ENCODE measurements around the gene YIPF6. TPM values are rescaled to one million over a fixed set of nuclear protein-coding genes. Genes with fewer than 3 reads are reported as not detected.

YIPF6 gene
- total and polyA plus RNA-seq, 2 of the 13 experiments (the other 11 are each of a cell fraction or from before 2014, with no cell fraction given), result 37.8 to 43.6 TPM

DNA sequence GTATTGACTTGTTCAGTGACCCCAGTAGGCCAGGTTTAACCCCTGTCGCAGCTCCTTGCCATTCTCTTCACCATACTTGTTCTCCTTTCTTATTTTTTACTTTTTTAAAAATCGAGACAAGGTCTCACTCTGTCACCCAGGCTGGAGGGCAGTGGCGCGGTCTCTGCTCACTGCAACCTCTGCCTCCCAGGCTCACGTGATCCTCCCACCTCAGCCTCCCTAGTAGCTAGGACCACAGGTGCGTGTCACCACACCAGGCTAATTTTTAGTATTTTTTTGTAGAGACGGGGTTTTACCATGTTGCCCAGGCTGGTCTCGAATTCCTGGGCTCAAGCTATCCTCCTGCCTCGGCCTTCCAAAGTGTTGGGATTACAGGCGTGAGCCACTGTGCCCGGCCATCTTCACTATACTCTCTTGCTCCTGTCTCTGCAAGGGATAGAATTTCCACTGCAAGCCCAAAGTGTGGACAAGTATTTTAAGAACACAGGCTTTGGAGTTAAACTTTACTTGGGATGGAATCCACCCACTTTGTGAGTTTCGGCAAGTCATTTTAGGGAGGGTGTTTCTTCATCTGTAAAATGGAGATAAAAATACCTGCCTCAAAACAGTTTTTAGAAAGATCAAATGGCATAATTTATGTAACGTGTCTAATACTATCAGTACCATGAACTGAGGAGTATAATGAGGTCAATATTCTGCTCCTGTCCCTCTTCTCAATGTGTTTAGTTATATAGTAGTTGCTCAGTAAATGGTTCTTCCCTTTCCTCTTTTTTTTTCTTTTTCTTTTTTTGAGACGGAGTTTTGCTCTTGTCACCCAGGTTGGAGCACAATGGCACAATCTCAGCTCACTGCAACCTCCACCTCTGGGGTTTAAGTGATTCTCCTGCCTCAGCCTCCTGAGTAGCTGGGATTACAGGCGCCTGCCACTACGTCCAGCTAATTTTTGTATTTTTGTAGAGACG is 973 bp downstream of the YIPF6 start (continued):
- TF ChIP-seq, protein P1, sequence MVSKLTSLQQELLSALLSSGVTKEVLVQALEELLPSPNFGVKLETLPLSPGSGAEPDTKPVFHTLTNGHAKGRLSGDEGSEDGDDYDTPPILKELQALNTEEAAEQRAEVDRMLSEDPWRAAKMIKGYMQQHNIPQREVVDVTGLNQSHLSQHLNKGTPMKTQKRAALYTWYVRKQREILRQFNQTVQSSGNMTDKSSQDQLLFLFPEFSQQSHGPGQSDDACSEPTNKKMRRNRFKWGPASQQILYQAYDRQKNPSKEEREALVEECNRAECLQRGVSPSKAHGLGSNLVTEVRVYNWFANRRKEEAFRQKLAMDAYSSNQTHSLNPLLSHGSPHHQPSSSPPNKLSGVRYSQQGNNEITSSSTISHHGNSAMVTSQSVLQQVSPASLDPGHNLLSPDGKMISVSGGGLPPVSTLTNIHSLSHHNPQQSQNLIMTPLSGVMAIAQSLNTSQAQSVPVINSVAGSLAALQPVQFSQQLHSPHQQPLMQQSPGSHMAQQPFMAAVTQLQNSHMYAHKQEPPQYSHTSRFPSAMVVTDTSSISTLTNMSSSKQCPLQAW (CRISPR knock-in tag; IDR thresholded peaks at IDR 0.05), result no peak
- no peak for TF ChIP-seq MAFG (CRISPR knock-in tag; IDR thresholded peaks at IDR 0.05)

DNA sequence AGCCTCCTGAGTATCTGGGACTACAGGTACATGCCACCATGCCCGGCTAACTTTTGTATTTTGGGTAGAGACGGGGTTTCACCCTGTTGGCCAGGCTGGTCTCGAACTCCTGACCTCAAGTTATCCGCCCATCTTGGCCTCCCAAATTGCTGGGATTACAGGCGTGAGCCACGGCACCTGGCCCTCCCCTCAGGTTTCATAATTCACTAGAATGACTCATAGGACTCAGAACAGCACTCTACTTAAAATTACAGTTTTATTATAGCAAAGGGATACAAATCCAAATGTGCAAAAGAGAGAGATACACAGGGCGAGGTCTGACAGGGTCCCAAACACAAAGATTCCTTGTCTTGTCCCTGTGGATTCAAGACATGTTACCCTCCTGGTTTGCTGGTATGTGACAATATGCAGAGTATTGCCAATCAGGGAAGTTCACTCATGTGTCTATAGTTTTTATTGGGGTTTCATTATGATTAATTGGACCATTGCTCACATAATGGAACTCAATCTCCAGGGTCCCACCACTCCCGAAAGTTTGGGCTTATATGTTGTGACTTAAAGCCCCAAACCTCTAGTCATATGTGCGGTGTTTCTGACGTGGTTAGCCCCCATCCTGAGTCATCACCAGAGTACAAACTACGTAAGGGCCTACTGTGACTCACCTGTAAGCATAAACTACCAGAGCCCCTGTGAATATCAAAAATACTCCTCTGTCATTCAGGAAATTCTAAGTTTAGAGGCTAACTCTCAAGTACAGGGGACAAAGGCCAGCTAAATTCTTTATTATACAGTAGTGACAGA is 5.2 kb downstream of the YIPF6 start:
- DNase-seq (ENCODE audit: low spot score) (no peak), ATAC-seq (no peak), FAIRE-seq (no peak)
- in situ Hi-C loops (cut with HindIII; ENCODE audit: extremely low pct_ligation_motif_present, low pct_unique_long_range_greater_than_20kb), result no loop called here
- no peaks in the 10 kb centered on the region for H4K20me1 ChIP-seq (ENCODE audit: insufficient read depth, low read length)
- intact Hi-C loops (cut with micrococcal nuclease; ENCODE audit: unreplicated experiment), result no loop called here
- no peak overlapping the region for H3K27ac ChIP-seq (ENCODE audit: extremely low read length, insufficient read depth, low read length)
- H3K9me3 ChIP-seq (ENCODE audit: low read length), result no peaks in the 10 kb centered on the region
- H3K36me3 ChIP-seq (replicated peaks in 1 of 2; ENCODE audit: control insufficient read depth in 1 of 2, insufficient read depth in 2 of 2, low read length in 2 of 2), result peaks cover 0 to 7% of the 10 kb centered on the region in 2 experiments; a peak in 2 of 5 replicates
- 0 out of 2 replicates have a peak, but pooled peaks have one; percentile 10 for TF ChIP-seq RBFOX2 (IDR thresholded peaks at IDR 0.05; ENCODE audit: low read depth, low read length)
- no peak for TF ChIP-seq NKX3-1 (CRISPR knock-in tag; IDR thresholded peaks at IDR 0.05)
- no TSS peak for BruUV-seq (replicated peaks)
- no peak overlapping the region for H3K9ac ChIP-seq (ENCODE audit: insufficient read depth, low read depth, low read length)
- H2AFZ ChIP-seq (ENCODE audit: low read length), result no peak overlapping the region
- H3K79me2 ChIP-seq (ENCODE audit: insufficient read depth, low read length), result peaks cover 62% of the 10 kb centered on the region
- POLR2A ChIA-PET, result no interaction called here
- CTCF ChIA-PET (ENCODE audit: low intra/inter-chr PET ratio, low total read pairs), result no interaction called here
- H3K4me1 ChIP-seq (ENCODE audit: insufficient read depth, low read length), result peaks cover 48% of the 10 kb centered on the region
- H3K4me2 ChIP-seq (ENCODE audit: low read depth, low read length), result no peak overlapping the region
- H3K4me3 ChIP-seq (replicated peaks in 1 of 3; ENCODE audit: insufficient read depth in 1 of 3, low read depth in 2 of 3, low read length in 3 of 3), result no peak overlapping the region
- H3K27me3 ChIP-seq (ENCODE audit: control insufficient read depth in 1 of 2, insufficient read depth in 2 of 2, low read length in 2 of 2), result no peaks in the 10 kb centered on the region; a peak in 1 of 5 replicates
- WGBS (ENCODE audit: low lambda C conversion rate), result 95% methylated on average over 4 of the region's 11 CpGs

All from HepG2 (cell line).